Stimulated activated CD8-positive, alpha-beta memory T cell treated with anti-CD3 and anti-CD28 coated beads, Interleukin-12 subunit alpha, Interleukin-12 subunit beta, amount 100 ng/mL, for 1 hour (primary cell): Measurements from ENCODE around the gene DRAM2.
"Not testable (repeated sequence)": the region's sequence is repeated elsewhere in the genome, so short reads cannot be mapped to it uniquely, and the experiment has no call there.

ENCODE experiments used
- DNase-seq: peaks from one replicate; pipeline ENCODE4 v3.0.0-alpha.2; 2020; ENCODE audit warnings: low read depth

The DRAM2 gene

DNA sequence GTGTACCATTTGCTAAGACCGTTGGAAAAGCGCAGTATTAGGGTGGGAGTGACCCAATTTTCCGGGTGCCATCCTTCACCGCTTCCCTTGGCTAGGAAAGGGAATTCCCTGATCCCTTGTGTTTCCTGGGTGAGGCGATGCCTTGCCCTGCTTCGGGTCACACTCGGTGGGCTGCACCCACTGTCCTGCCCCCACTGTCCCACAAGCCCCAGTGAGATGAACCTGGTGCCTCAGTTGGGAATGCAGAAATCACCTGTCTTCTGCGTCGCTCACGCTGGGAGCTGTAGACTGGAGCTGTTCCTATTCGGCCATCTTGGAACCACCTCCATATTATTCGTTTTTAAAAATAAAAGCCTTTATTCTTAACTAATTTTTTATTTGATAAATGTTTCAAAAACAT is 60.6 kb downstream of the DRAM2 start:
- not testable (repeated sequence) for DNase-seq

DNA sequence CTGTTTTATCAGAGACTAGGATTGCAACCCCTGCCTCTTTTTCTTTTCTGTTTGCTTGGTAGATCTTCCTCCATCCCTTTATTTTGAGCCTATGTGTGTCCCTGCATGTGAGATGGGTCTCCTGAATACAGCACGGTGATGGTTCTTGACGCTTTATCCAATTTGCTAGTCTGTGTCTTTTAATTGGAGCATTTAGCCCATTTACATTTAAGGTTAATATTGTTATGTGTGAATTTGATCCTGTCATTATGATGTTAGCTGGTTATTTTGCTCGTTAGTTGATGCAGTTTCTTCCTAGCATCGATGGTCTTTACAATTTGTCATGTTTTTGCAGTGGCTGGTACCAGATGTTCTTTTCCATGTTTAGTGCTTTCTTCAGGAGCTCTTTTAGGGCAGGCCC is 62.6 kb downstream of the DRAM2 start:
- DNase-seq = not testable (repeated sequence)
